GM19372 (cell line): ENCODE measurements around the gene UBALD1.

Source experiments
- ATAC-seq: cut with Tn5 transposase; IDR thresholded peaks from one replicate; pipeline ENCODE4 v1.9.1; 2021; ENCODE audit warnings: mild to moderate bottlenecking, low read depth, moderate library complexity; ENCODE audit not compliant: unreplicated experiment

UBALD1 gene

DNA sequence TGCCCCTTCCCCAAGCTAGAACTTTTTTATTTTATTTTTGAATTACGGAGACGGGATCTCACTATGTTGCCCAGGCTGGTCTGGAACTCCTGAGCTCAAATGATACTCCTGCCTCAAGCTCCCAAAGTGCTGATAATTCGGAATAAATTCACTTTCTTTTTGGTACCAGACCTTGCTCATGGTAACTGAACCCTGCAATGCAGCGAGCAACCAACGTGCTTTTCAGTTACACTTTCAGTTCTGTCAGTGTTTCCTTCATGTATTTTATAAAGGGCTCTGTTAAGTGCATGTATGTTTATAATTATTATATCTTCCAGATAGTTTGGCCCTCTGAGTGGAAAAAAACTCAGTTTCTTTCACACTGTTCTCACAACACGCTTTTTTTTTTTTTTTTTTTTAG lies 44.6 kb downstream of the UBALD1 start:
- ATAC-seq = no peak

DNA sequence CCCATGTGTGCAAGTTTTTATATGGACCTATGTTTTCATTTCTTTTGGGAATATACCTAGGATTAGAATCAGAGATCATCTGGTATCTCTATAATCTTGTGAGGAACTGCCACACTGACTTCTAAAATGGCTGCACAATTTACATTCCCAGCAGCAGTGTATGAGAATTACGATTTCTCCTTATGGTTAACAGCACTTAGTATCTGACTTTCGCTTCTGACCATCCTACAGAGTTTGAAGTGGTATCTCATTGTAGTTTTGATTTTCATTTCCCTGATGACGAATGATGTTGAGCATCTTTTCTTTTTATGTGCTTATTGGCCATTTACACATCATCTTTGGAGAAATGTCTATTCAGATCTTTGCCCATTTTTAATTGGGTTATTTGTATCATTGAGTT lies 48.5 kb downstream of the UBALD1 start:
- ATAC-seq = no peak

DNA sequence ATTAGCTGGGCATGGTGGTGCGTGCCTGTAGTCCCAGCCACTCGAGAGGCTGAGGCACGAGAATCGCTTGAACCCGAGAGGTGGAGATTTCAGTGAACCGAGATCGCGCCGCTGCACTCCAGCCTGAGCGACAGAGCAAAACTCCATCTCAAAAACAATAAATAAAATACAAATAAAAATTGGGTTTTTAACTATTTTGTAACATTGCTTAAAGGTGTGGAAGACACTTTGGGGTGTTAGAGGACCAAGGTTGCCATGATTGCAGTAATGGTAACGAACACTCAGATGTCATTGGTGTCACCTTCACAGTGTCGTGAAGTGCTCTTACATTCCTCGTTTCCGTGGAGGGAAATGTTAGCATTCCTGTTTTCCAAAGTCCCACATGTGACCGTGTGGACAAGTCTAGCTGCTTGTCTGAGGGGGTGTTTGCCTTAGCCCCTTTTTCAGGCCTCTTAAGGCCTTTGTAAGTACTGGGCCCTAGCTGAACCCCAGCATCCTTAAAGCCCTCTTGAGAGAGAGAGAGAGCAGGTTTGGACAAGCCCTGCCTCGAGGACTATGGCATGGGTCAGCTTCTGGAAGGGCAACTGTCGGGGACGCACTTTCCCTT lies 49.9 kb downstream of the UBALD1 start:
- ATAC-seq = no peak

DNA sequence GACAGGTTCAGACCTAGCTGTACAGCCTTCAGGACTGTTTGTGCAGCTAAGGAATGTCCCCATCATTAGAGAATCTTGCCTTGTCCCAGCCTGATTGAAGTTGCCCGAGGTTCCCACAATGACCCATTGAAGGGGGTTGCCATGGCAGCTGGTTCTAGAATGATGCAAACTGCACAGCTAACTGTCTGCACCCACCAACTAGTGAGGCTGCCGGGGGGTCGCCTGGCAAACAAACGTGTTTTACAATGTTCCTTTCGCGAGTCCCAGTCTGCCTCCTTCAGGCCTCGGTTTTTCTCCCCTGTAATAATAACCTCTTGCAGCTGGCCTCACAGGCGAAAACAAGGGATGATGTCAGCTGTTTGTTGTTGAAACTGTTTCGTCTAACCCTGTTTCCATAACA lies 53.1 kb downstream of the UBALD1 start:
- no peak for ATAC-seq
